GM19467 (cell line): Measurements from ENCODE around the gene AICDA.
"Not testable (repeated sequence)": the region's sequence is repeated elsewhere in the genome, so short reads cannot be mapped to it uniquely, and the experiment has no call there.

Experiments used
- ATAC-seq: cut with Tn5 transposase; IDR thresholded peaks from one replicate; pipeline ENCODE4 v1.9.1; 2021; ENCODE audit warnings: mild to moderate bottlenecking, moderate library complexity; ENCODE audit not compliant: unreplicated experiment

Gene AICDA

GRCh38 chr12:8612629-8613028 is at the start of gene AICDA:
TSS of gene AICDA (minus strand) at chr12:8612859. CDS start at chr12:8612767, 92 bp downstream.
- no peak for ATAC-seq

- ATAC-seq: no peak
Observed at GRCh38 chr12:8661751-8662150, 49.1 kb upstream of the AICDA start.

- ATAC-seq: no peak
Observed at GRCh38 chr12:8661016-8661415, 48.4 kb upstream of the AICDA start.

GRCh38 chr12:8658346-8658745 is 45.7 kb upstream of the AICDA start:
- ATAC-seq: no peak

GRCh38 chr12:8655421-8655820 is 42.8 kb upstream of the AICDA start:
- no peak for ATAC-seq

- ATAC-seq: peak; percentile 58
Observed at GRCh38 chr12:8648576-8649205, 36.0 kb upstream of the AICDA start.

GRCh38 chr12:8647968-8648367 is 35.3 kb upstream of the AICDA start:
- ATAC-seq: no peak

GRCh38 chr12:8644345-8645248 is 31.9 kb upstream of the AICDA start:
- ATAC-seq: peak; percentile 67

- no peak for ATAC-seq
Observed at GRCh38 chr12:8642775-8643174, 30.1 kb upstream of the AICDA start.

GRCh38 chr12:8639936-8640335 is 27.3 kb upstream of the AICDA start:
- ATAC-seq: no peak

- no peak for ATAC-seq
Observed at GRCh38 chr12:8638951-8639350, 26.3 kb upstream of the AICDA start.

GRCh38 chr12:8637666-8638065 is 25.0 kb upstream of the AICDA start:
- no peak for ATAC-seq

GRCh38 chr12:8637244-8637643 is 24.6 kb upstream of the AICDA start:
- no peak for ATAC-seq

- ATAC-seq: no peak
Observed at GRCh38 chr12:8636581-8636980, 23.9 kb upstream of the AICDA start.

GRCh38 chr12:8636007-8636346 is 23.3 kb upstream of the AICDA start:
- not testable (repeated sequence) for ATAC-seq

- ATAC-seq: not testable (repeated sequence)
Observed at GRCh38 chr12:8635342-8636006, 22.8 kb upstream of the AICDA start.

- no peak for ATAC-seq
Observed at GRCh38 chr12:8630131-8630530, 17.5 kb upstream of the AICDA start.

GRCh38 chr12:8629486-8630033 is 16.9 kb upstream of the AICDA start:
- ATAC-seq: peak; percentile 92

GRCh38 chr12:8628731-8629130 is 16.1 kb upstream of the AICDA start:
- no peak for ATAC-seq

- ATAC-seq: not testable (repeated sequence)
Observed at GRCh38 chr12:8624750-8625149, 12.1 kb upstream of the AICDA start.

- no peak for ATAC-seq
Observed at GRCh38 chr12:8622646-8623045, 10.0 kb upstream of the AICDA start.
